Activated CD4-positive, alpha-beta T cell treated with anti-CD3 and anti-CD28 coated beads, Interleukin-2, Interleukin-6, amounts not matched to agents 100 ng/mL and 50 ng/mL, durations not matched to agents 16 hours and 8 hours (primary cell): Measurements from ENCODE around the gene PAK3.
A peak's percentile ranks its signal among the peaks of the same experiment; 100 is the strongest.

Experiments
- DNase-seq: peaks from one replicate; pipeline ENCODE4 v3.0.0-alpha.2; 2020

Gene PAK3

DNA sequence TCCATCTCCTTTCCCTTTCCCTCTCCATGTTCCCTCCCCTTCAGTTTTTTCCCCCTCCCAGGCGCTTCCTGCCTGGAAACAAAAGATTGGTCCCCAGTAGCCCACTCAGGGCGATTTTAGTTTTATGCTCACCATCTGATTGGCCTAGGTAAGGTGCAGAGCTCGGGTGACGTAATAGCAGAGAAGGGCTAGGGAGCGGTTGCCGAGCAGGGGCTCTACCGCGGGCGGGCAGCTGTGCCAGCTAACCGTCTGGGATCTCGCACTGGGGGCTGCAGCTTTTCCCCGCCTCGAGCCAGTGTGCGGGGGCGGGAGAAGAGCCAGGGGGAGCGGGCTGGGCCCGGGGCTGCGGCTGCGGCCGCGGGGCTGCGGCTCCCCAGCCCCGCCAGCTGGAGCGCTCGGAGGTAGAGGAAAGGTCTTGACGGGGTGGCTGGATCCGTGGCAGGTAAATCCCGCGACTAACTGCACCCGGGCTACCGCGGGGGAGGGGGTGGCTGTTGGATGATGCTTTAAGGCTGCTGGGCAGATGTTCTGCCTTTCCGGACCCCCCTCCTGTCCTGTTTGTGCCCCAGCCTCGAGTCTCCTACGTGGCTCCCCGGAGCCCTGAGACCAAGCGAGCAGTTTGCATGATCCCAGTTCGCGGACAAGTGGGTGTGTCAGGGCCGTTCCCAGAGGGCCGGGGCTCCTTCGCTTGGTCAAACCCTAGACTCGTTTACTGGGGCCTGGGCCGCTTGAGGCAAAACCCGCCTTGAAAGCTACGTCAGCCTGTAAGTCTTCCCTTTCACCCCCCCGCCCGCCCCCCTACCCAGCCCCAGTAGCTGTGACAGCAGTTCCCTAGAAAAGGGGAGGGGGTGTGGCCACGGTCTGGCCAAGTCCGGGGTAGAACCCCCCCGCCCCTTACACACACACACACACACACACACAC, at the start of gene PAK3:
TSS of gene PAK3 (plus strand) at position 218 of the 922 bp plus-strand sequence. CDS start 26,913 bp downstream, outside the sequence.
- peak; percentile 27 for DNase-seq

GRCh38 chrX:111047575-111047974, 48.4 kb upstream of the PAK3 start:
- DNase-seq, result no peak

DNA sequence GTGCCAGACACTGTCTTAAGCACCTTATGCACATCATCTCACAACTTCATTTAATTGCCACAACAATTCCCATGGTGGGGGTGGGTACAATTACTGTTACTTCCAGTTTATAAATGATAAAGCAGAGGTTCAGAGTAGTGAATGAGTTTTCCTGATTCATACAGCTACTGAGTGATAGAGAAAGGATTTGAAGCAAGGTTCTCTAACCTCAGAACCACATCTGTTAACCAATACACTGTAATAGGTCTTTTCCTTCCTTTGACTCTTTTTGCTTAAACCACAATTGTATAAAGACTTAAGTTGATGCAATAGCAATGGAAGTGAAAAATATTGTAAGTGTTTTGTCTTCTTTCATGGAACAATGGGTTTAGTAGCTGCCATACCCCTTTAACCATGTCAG, 43.5 kb upstream of the PAK3 start:
- peak; percentile 3 for DNase-seq

- no peak for DNase-seq
Measured at GRCh38 chrX:111071542-111072277, 24.3 kb upstream of the PAK3 start.

GRCh38 chrX:111083081-111083480, 12.9 kb upstream of the PAK3 start:
- no peak for DNase-seq

DNA sequence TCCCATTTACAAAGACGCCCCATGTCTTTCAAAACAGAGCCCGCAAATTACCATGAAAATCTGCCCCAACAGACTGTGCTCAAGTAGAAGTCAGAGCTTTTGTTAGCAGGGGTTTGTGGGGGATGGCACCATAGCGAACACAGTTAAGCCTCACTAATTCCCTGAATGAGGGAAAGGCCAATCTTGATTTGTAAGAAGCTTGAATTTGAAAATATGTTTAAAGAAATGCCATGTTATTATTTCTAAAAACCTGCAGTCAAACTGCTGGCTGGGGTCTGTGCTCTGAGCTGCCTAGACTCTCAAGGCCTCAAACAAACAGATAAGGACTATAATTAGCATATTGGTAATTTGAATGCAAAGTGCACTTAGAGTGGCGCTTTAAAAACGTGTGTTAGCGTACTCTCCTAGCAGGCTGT, 9.4 kb upstream of the PAK3 start:
- DNase-seq, result no peak

- DNase-seq, result no peak
Measured at GRCh38 chrX:111088628-111089027, 7.4 kb upstream of the PAK3 start.

- DNase-seq, result no peak
Measured at GRCh38 chrX:111090458-111090857, 5.5 kb upstream of the PAK3 start.

- DNase-seq, result peak; percentile 83
Measured at GRCh38 chrX:111098874-111099273, 2.9 kb downstream of the PAK3 start.

DNA sequence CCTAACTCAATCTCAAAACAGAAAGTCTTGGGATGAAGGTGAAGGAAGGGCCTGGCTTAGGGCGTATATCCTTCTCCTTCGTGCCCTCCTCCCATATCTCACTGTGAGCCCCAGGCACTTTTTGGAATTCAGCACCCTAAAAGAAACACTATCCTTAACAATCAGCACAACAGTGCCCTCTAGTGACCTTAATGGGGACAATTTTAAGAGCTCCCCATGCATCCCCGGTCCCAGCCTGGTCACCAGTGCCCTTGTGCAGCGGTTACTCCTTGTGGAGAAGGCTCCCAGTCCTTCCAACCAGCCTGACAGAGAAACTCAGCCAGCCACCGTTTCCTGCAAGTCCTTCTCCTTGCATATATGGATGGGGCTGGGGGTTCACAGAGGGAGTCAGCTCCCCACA, 4.2 kb downstream of the PAK3 start:
- peak; percentile 63 for DNase-seq

- DNase-seq, result no peak
Measured at GRCh38 chrX:111101580-111101979, 5.6 kb downstream of the PAK3 start.

DNA sequence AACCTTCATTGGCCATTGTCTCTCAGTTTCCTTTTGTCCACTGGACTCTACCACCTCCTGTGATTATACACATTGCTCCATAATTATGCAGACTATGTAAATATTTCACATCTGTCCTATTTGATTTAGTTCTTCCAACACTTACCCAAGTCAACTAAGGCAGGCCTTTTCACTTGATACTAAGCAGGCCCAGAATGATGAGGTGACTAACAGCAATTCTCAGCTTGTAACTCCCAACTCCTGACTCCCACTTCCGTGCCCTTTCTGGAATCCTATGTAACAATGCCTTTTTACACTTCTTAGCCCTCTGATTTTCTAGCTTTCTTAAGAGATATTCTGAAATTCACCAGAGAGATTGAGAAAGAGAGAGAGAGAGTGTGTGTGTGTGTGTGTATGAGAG, 6.6 kb downstream of the PAK3 start:
- DNase-seq, result no peak

DNA sequence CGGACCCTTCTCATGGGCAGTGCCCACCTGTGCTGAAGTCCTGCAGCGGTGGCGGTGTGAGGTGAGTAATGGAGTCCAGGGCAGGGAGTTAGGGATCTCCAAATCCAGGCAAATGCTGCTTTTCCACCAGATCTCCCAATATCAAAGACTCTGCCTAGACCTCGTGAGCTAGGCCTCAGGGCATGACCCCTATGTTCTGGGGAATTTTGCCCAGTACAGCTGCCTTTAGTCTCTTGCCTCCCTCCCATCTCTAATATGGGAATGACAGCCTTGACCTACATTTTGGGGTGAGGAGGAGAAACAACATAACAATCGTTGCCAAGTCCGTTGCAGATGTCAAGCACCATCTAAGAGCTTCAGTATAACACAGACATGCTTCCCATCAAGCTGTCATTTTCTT, 7.3 kb downstream of the PAK3 start:
- DNase-seq, result no peak

GRCh38 chrX:111110098-111110775, 14.2 kb downstream of the PAK3 start:
- DNase-seq, result no peak

DNA sequence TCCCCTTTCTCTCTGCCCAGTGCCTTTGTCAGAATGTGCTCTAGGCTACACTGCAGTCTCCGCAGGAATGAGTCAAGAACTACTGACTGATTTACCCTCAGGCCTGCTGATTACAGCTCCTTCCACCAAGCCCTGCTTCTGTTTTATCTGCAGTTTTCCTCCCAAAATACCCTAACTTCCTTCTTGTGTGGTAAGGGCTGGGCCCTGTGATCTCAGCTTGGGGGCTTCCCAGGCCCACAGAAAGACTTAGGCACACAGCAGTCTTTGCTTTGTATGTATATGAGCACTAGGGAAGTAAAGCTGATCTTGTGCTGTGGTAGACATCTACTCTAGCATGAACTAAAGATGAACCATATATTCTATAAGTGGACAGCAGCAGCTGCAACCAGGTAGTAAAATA, 18.8 kb downstream of the PAK3 start:
- no peak for DNase-seq

- no peak for DNase-seq
Measured at GRCh38 chrX:111116666-111117065, 20.7 kb downstream of the PAK3 start.

DNA sequence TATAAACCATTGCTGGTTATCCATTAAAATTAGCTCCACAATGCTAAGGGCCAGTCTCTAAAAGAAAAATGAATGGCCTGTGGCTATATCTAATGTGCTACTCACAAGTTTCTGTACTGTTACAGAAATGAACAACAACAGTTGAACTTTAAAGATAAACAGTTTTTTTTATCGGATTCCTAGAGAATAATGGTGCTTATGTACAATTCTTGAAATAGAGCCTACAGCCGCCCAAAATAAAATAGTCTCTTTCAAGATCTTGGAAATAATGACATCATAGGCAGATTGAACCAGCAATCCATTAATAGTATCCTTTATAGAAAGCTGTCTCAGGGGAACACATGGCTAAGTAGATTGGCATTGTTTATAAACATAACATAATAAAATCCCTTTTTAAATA, 23.4 kb downstream of the PAK3 start:
- no peak for DNase-seq

- DNase-seq, result peak; percentile 30
Measured at GRCh38 chrX:111123125-111123524, 27.1 kb downstream of the PAK3 start.

DNA sequence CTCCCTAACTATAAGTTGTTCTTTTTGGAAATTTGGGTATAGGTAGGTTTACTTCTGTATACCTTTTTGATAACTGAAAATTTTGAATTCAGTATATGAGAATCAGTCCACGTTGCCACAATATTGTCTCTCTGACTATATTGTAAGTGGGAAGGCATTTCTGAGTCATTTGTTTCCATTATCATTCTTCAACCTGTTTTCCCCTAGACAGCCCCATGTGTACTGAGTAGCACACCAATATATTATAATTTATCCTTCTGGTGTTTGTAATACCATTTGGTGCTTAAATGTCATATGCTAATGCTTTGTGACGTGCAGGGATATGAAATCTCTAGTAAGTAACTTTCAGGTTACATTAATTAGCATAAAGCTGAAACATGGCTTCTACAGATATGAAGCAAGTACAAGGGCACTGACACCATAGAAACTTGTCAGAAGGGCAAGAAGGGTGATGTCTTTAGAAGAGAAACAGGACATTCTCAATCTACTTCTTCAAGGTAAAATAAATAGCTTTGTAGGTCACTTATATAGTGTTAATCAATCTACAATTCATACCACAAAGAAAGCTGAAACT, 27.7 kb downstream of the PAK3 start:
- DNase-seq, result peak; percentile 48

GRCh38 chrX:111124418-111124817, 28.4 kb downstream of the PAK3 start:
- peak; percentile 58 for DNase-seq

DNA sequence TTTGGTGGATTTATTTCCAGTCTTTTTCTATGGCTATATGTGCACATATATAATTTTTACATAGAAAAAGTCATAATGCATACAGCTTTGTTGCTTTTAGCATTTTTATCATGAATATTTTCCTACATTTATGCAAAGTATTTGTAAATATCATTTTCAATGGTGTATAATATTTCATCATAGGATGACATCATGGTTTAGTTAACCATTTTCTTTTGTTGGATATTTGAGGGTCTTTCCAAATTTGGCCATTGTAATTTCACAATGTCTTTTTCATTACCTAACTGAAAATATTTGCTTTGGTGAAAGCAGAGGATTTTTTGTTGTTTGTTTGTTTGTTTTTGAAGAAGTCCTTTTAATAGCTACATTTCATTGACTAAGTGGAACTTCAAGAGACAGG, 31.0 kb downstream of the PAK3 start:
- no peak for DNase-seq

DNA sequence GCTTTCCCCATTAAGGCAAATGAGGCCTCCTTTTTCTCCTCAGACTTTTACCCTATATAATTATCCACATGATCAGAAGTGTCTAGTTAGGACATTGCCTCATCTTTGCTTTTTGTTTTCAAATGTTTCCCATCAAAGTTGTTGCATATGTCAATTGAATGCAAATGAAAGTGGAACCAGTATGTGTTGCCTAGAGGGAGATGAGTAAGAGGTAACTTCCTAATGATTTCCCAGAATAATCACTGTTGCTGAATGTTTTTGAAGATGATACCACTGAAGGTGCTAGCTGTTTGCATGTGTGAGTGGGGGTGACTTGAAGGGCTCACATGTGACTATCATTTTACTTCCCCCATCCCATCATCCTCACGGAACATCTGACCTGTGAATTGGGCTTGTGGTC, 33.9 kb downstream of the PAK3 start:
- DNase-seq, result peak; percentile 37

DNA sequence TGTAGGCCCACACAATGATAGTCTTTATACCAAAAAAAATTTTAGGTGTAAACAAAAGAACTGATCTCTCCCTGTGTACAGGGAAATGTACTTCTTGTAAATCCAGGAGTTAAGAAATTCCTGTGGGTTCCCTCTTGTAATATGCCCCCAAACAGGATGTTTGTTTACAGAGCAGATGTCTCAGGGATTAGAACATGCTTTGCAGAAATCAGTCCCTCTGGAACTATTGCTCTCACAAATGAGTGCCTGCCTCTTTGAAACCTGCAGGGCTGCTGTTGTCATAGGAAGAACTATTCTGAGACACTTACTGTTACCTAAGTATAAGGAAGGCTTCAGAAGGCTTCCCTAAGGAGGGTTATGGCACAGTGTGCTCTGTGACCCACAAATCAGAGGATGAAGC, 35.6 kb downstream of the PAK3 start:
- DNase-seq, result no peak
